Measurements from ENCODE around the gene MEX3A.
"Not testable (repeated sequence)": the region's sequence is repeated elsewhere in the genome, so short reads cannot be mapped to it uniquely, and the experiment has no call there.

MEX3A gene

DNA sequence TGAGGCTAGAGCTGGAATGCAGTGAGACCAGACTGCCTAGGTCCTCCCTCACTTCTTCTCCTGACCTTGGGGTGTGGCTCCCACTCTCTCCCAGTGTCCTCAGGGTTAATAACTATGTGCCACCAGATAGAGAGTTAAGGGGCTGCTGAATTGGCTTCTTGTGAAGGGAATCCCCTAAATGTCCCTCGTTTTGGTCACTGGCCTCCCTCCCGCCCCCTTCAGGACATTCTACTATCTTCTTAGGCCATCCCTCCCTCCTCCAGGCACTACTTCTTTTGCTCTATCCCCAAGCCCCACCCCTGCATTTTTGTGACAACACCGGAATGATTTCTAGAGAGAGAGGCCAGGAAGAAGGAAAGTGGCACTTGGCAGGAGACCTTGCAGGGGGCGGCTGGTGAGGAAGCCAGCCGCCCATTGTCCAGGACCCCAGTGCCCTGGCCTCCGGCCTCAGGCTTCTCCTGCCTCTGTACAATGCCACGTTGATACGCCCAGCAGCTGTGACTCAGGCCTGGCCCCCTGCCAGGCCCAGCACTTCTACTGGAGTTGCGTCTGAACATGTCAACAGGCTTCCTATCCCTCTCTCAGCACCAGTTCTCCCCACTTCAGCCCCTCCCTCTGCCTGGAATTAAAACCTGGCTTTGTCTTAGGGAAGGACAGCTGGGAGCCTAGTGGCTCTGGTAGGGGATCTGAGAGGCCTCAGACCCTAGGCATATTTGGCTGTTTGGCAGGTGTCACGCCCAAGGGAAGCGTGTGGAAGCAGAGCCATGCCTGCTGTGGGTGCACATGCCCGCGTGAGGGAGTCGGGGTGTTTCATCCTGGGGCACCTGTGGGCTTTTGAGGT is 41.3 kb upstream of the MEX3A start:
- intact Hi-C loops (cut with DNase I; ENCODE audit: low total_unique reads) = no loop called here
- no peaks in the 10 kb centered on the region for H3K9me3 ChIP-seq
- H3K27ac ChIP-seq = peak overlapping the region; percentile 92 to 99
- H3K4me1 ChIP-seq = peaks cover 22 to 99% (median 92%) of the 10 kb centered on the region in 4 donors
- TF ChIP-seq, protein P1, sequence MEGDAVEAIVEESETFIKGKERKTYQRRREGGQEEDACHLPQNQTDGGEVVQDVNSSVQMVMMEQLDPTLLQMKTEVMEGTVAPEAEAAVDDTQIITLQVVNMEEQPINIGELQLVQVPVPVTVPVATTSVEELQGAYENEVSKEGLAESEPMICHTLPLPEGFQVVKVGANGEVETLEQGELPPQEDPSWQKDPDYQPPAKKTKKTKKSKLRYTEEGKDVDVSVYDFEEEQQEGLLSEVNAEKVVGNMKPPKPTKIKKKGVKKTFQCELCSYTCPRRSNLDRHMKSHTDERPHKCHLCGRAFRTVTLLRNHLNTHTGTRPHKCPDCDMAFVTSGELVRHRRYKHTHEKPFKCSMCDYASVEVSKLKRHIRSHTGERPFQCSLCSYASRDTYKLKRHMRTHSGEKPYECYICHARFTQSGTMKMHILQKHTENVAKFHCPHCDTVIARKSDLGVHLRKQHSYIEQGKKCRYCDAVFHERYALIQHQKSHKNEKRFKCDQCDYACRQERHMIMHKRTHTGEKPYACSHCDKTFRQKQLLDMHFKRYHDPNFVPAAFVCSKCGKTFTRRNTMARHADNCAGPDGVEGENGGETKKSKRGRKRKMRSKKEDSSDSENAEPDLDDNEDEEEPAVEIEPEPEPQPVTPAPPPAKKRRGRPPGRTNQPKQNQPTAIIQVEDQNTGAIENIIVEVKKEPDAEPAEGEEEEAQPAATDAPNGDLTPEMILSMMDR (IDR thresholded peaks at IDR 0.05) = peak in 1 of 2 experiments; percentile 12
- H3K27me3 ChIP-seq = no peaks in the 10 kb centered on the region
- H3K36me3 ChIP-seq = peaks cover 0 to 12% (median 0%) of the 10 kb centered on the region in 3 donors
- H3K4me3 ChIP-seq = peak overlapping the region; percentile 78 to 100
- peak; percentile 98 to 99 for DNase-seq

DNA sequence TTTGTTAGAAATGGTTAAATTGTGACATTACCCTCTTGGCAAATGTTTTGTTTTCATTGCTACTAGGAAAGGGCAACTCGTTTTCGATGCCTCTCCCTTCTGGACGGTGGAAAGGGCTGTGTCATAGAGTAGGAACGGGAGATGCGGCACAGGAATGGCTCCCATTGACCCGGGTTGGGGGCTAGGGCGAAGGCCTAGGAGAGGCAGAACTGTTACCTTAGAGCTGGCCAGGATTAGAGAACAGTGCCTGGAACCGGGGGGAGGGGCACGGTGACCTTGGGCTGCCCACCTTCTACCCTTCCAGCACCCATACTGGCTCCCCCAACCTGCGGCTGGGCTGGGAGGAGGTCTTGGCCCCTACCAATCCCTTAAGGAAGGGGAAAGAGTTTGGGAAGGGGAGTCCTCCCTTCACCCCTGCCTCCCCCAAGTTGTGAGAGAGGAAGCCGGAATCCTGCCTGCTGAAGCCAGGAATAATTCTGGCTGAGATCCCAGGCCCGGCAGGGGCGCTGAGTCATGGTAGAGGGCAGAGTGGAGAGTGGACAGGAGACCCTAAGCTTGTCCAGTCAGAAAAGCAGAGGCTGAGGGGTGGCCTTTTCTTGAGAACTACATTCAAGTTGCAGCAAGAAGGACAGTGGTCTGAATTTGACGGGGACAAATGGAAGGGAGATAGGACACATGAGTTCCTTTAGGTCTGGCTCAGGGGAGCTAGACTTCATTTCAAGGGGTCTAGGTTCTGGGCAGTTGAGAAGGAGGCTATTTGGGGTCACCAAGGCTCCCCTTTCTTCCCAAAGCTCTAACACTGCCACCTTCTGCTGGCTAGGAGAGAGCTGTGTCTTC is 40.5 kb upstream of the MEX3A start:
- peak; percentile 90 to 96 for DNase-seq
- Histone ChIP-seq H3K27me3 (no peaks in the 10 kb centered on the region), H3K4me1 (peaks cover 18 to 94% (median 86%) of the 10 kb centered on the region in 4 donors), H3K9me3 (no peaks in the 10 kb centered on the region), H3K27ac (peak overlapping the region; percentile 92 to 99), H3K4me3 (peak overlapping the region; percentile 78 to 100), H3K36me3 (peaks cover 0 to 12% (median 0%) of the 10 kb centered on the region in 3 donors)
- intact Hi-C loops (cut with DNase I; ENCODE audit: low total_unique reads) = no loop called here
- TF ChIP-seq, protein P1 (IDR thresholded peaks at IDR 0.05) = no peak

DNA sequence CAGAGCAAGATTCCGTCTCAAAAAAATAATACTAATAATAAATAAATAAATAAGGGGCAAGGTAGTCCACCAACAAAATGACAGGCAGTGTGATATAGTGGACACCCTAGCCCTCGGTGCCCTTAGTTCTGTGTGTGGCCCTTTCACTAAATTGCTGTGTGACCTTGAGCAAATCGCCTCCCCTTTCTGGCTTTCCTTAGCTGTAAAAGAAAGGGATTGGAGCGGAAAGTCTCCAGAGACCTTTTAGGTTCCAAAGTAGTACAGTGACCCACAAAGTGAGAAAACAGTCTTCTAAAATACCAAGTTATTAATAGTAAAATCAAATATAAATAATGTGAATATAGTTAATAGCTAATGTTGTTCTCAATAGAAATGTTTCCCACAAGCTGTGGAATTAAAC is 39.8 kb upstream of the MEX3A start:
- intact Hi-C loops (cut with DNase I; ENCODE audit: low total_unique reads) = no loop called here
- Histone ChIP-seq H3K36me3 (peaks cover 0 to 12% (median 0%) of the 10 kb centered on the region in 3 donors), H3K27me3 (no peaks in the 10 kb centered on the region), H3K9me3 (no peaks in the 10 kb centered on the region), H3K27ac (peak overlapping the region; percentile 92 to 99), H3K4me1 (peaks cover 17 to 93% (median 85%) of the 10 kb centered on the region in 4 donors), H3K4me3 (peak overlapping the region; percentile 78 to 100)
- no peak for DNase-seq
- TF ChIP-seq, protein P1 (IDR thresholded peaks at IDR 0.05) = no peak

DNA sequence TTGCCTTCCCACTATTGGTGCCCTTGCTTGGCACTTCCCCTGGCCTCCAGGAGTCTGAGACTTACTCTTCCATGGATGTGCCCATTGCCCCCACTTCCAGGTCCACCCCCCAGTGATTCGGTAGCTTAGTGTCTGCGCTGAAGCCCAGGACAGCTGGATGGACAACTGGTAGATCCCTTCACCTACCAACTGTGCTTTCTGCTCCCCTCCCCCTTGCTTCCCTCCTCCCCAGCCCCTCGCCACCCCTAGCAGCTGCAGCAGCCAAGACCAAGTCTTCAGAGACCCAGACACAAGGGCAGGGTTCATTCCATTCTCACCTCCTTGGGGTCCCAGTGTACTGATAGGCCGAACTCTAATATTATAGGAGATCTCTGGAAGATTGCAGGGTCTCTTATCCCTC is 39.2 kb upstream of the MEX3A start:
- TF ChIP-seq, protein P1 (IDR thresholded peaks at IDR 0.05) = no peak
- intact Hi-C loops (cut with DNase I; ENCODE audit: low total_unique reads) = no loop called here
- H3K4me1 ChIP-seq = peaks cover 17 to 89% (median 80%) of the 10 kb centered on the region in 4 donors
- H3K36me3 ChIP-seq = peaks cover 0 to 12% (median 0%) of the 10 kb centered on the region in 3 donors
- H3K27me3 ChIP-seq = no peaks in the 10 kb centered on the region
- no peak for DNase-seq
- no peaks in the 10 kb centered on the region for H3K9me3 ChIP-seq
- H3K4me3 ChIP-seq = peak overlapping the region; percentile 78 to 100
- H3K27ac ChIP-seq = peak overlapping the region; percentile 92 to 99

DNA sequence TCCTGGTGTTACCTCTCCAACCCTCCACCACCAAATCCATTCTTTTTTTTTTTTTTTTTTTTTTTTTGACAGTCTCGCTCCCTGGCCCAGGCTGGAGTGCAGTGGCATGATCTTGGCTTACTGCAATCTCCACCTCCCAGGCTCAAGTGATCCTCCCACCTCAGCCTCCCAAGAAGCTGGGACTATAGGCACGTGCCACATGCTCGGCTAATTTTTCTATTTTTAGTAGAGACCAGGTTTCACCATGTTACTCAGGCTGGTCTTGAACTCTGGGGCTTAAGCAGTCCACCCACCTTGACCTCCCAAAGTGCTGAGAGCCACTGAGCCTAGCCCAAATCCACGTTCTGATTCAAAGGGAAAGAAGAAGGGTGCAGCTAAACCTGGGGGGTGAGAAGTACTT is 38.7 kb upstream of the MEX3A start:
- Histone ChIP-seq H3K27ac (peak overlapping the region; percentile 92 to 99), H3K4me1 (peaks cover 16 to 84% (median 76%) of the 10 kb centered on the region in 4 donors), H3K36me3 (peaks cover 0 to 12% (median 0%) of the 10 kb centered on the region in 3 donors), H3K4me3 (peak overlapping the region; percentile 78 to 100)
- H3K9me3 ChIP-seq; DNase-seq; intact Hi-C loops (cut with DNase I; ENCODE audit: low total_unique reads); H3K27me3 ChIP-seq: not testable (repeated sequence)
